ENCODE data around the gene CDKN2D. TPM values are rescaled to one million over a fixed set of nuclear protein-coding genes. Genes with fewer than 3 reads are reported as not detected.

Gene CDKN2D
- total RNA-seq, 1 experiment from 2014 or later, result 17.1 TPM

DNA sequence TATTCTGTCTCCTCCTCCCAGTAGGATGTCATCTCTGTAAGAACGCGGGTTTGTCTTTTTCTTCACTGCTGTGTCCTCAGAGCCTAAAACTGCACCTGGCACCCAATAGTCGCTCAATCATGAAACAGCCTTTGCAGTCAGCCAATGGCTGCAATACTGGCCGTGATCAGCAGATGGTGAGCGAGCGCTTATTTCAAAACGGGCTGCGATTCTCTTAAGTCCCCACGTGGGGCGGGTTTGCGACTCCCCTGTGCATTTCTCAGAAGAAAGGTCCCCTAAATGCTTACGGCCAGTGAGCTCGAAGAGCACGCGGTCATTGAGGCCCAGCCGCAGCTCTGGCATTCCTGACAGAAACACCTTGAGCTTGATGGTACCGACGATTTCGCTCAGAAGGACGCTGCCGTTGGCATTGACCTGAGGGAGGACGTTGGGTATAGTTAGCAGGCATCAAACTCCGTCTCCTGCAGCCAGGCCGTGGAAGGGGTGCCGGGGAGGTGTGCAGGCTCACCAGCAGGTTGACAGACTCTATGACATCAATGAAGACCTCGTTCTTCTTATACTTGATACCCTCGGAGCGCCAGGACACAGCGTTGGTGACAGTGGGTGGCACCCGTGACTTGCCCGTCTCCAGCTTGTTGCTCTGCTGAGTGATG, 12.3 kb upstream of the CDKN2D start:
- H2AFZ ChIP-seq (ENCODE audit: low read length), result peak overlapping the region; percentile 85
- H3K4me2 ChIP-seq (ENCODE audit: low read length), result peak overlapping the region; percentile 49
- H3K27me3 ChIP-seq (ENCODE audit: low read length), result no peaks in the 10 kb centered on the region
- H4K20me1 ChIP-seq (ENCODE audit: low read length), result no peaks in the 10 kb centered on the region
- peak; percentile 98 for DNase-seq
- H3K4me1 ChIP-seq (ENCODE audit: insufficient read depth, low read length), result no peaks in the 10 kb centered on the region
- no TSS peak for BruUV-seq (replicated peaks)
- ATAC-seq, result peak; percentile 91
- ChIA-PET CTCF (interaction anchor here (0.5 to 3.8 kb wide), 9 partner anchors 17 to 278 kb away, joined by 3 to 90 read pairs (median 4); no protein-coding TSS in a partner anchor), POLR2A (ENCODE audit: unreplicated experiment) (no interaction called here)
- intact Hi-C loops (cut with micrococcal nuclease), result loop anchor here (1.0 kb wide), 3 partner anchors 44 to 118 kb away; partner anchors contain the start of gene SLC44A2
- no peak overlapping the region for H3K27ac ChIP-seq (ENCODE audit: low read length)
- H3F3A ChIP-seq (ENCODE audit: low read length, unreplicated experiment), result no peaks in the 10 kb centered on the region
- no peak overlapping the region for H3K4me3 ChIP-seq (ENCODE audit: low read length)
- no peaks in the 10 kb centered on the region for H3K9me2 ChIP-seq (replicated peaks; ENCODE audit: low read length)
- no peaks in the 10 kb centered on the region for H3K9me3 ChIP-seq (ENCODE audit: low read length)
- TF ChIP-seq, protein P1, sequence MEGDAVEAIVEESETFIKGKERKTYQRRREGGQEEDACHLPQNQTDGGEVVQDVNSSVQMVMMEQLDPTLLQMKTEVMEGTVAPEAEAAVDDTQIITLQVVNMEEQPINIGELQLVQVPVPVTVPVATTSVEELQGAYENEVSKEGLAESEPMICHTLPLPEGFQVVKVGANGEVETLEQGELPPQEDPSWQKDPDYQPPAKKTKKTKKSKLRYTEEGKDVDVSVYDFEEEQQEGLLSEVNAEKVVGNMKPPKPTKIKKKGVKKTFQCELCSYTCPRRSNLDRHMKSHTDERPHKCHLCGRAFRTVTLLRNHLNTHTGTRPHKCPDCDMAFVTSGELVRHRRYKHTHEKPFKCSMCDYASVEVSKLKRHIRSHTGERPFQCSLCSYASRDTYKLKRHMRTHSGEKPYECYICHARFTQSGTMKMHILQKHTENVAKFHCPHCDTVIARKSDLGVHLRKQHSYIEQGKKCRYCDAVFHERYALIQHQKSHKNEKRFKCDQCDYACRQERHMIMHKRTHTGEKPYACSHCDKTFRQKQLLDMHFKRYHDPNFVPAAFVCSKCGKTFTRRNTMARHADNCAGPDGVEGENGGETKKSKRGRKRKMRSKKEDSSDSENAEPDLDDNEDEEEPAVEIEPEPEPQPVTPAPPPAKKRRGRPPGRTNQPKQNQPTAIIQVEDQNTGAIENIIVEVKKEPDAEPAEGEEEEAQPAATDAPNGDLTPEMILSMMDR (conservative IDR thresholded peaks at IDR 0.05; ENCODE audit: low read depth, low read length), result peak; percentile 99
- no peak for TF ChIP-seq EZH2phosphoT487 (IDR thresholded peaks at IDR 0.05; ENCODE audit: borderline replicate concordance, low read length)
- no peaks in the 10 kb centered on the region; the same call in 1 of the 2 replicates for H3K36me3 ChIP-seq (ENCODE audit: low read depth, low read length)
- H3K79me2 ChIP-seq (ENCODE audit: low read length), result no peaks in the 10 kb centered on the region
- no peak overlapping the region for H3K9ac ChIP-seq (ENCODE audit: low read length)

GRCh38 chr19:10577951-10578350, 9.2 kb upstream of the CDKN2D start:
- Histone ChIP-seq H3K4me1 (ENCODE audit: insufficient read depth, low read length) (no peaks in the 10 kb centered on the region), H3K9me2 (replicated peaks; ENCODE audit: low read length) (no peaks in the 10 kb centered on the region), H4K20me1 (ENCODE audit: low read length) (no peaks in the 10 kb centered on the region), H2AFZ (ENCODE audit: low read length) (no peak overlapping the region), H3K4me2 (ENCODE audit: low read length) (no peak overlapping the region), H3K27ac (ENCODE audit: low read length) (no peak overlapping the region), H3K27me3 (ENCODE audit: low read length) (no peaks in the 10 kb centered on the region), H3K36me3 (ENCODE audit: low read depth, low read length) (no peaks in the 10 kb centered on the region; the same call in 1 of the 2 replicates), H3K9me3 (ENCODE audit: low read length) (no peaks in the 10 kb centered on the region), H3K9ac (ENCODE audit: low read length) (no peak overlapping the region), H3K79me2 (ENCODE audit: low read length) (no peaks in the 10 kb centered on the region), H3F3A (ENCODE audit: low read length, unreplicated experiment) (no peaks in the 10 kb centered on the region), H3K4me3 (ENCODE audit: low read length) (no peak overlapping the region)
- ATAC-seq, result no peak
- CTCF ChIA-PET, result no interaction called here
- no peak for DNase-seq
- intact Hi-C loops (cut with micrococcal nuclease), result no loop called here
- no TSS peak for BruUV-seq (replicated peaks)
- POLR2A ChIA-PET (ENCODE audit: unreplicated experiment), result no interaction called here
- TF ChIP-seq EZH2phosphoT487 (IDR thresholded peaks at IDR 0.05; ENCODE audit: borderline replicate concordance, low read length) (no peak), EZH2 (IDR thresholded peaks at IDR 0.05; ENCODE audit: low read length, unreplicated experiment) (no peak)
- TF ChIP-seq, protein P1 (conservative IDR thresholded peaks at IDR 0.05; ENCODE audit: low read depth, low read length), result no peak

GRCh38 chr19:10575011-10575716, 6.4 kb upstream of the CDKN2D start:
- H3K4me1 ChIP-seq (ENCODE audit: insufficient read depth, low read length), result no peaks in the 10 kb centered on the region
- TF ChIP-seq, protein P1 (conservative IDR thresholded peaks at IDR 0.05; ENCODE audit: low read depth, low read length), result no peak
- TF ChIP-seq EZH2phosphoT487 (IDR thresholded peaks at IDR 0.05; ENCODE audit: borderline replicate concordance, low read length) (no peak), EZH2 (IDR thresholded peaks at IDR 0.05; ENCODE audit: low read length, unreplicated experiment) (no peak)
- H3K27ac ChIP-seq (ENCODE audit: low read length), result no peak overlapping the region
- no peaks in the 10 kb centered on the region for H3F3A ChIP-seq (ENCODE audit: low read length, unreplicated experiment)
- H3K4me3 ChIP-seq (ENCODE audit: low read length), result no peak overlapping the region
- H3K4me2 ChIP-seq (ENCODE audit: low read length), result no peak overlapping the region
- no peak for DNase-seq
- H4K20me1 ChIP-seq (ENCODE audit: low read length), result no peaks in the 10 kb centered on the region
- H3K36me3 ChIP-seq (ENCODE audit: low read depth, low read length), result no peaks in the 10 kb centered on the region
- intact Hi-C loops (cut with micrococcal nuclease), result no loop called here
- no TSS peak for BruUV-seq (replicated peaks)
- H3K9me2 ChIP-seq (replicated peaks; ENCODE audit: low read length), result no peaks in the 10 kb centered on the region
- H3K27me3 ChIP-seq (ENCODE audit: low read length), result no peaks in the 10 kb centered on the region
- H3K9me3 ChIP-seq (ENCODE audit: low read length), result no peaks in the 10 kb centered on the region
- no peak for ATAC-seq
- no peak overlapping the region for H2AFZ ChIP-seq (ENCODE audit: low read length)
- ChIA-PET CTCF (interaction anchor here (0.5 kb wide), 1 partner anchor 33 kb away, joined by 6 read pairs; no protein-coding TSS in a partner anchor), POLR2A (ENCODE audit: unreplicated experiment) (no interaction called here)
- H3K9ac ChIP-seq (ENCODE audit: low read length), result no peak overlapping the region
- no peaks in the 10 kb centered on the region for H3K79me2 ChIP-seq (ENCODE audit: low read length)
